Mucosa of gallbladder (tissue), 1 donor: Measurements from ENCODE around the gene BCL11A. TPM values are rescaled to one million over a fixed set of nuclear protein-coding genes. Genes with fewer than 3 reads are reported as not detected.

Experiments
- DNase-seq: peaks from one replicate; pipeline ENCODE4 v3.0.0-alpha.2; 2020; ENCODE audit warnings: low spot score
- total RNA-seq: library from RNA; stranded (reverse); gene quantifications from one replicate; pipeline ENCODE4 v1.2.1, GENCODE V29; 2021
- donor health status: DM: no; HTN: no; CAD: no.

Gene BCL11A
- total RNA-seq, 1 donor from 2014 or later = 21.3 TPM

GRCh38 chr2:60507211-60507965, 46.1 kb downstream of the BCL11A start:
- no peak for DNase-seq

GRCh38 chr2:60505880-60506260, 47.6 kb downstream of the BCL11A start:
- DNase-seq = no peak

- DNase-seq = no peak
Observed at GRCh38 chr2:60505240-60505879, 48.1 kb downstream of the BCL11A start.

- DNase-seq = no peak
Observed at GRCh38 chr2:60504049-60504448, 49.4 kb downstream of the BCL11A start.

- DNase-seq = no peak
Observed at GRCh38 chr2:60502144-60502543, 51.3 kb downstream of the BCL11A start.

- no peak for DNase-seq
Observed at GRCh38 chr2:60500861-60501260, 52.6 kb downstream of the BCL11A start.

GRCh38 chr2:60499651-60500265, 53.7 kb downstream of the BCL11A start:
- no peak for DNase-seq

- no peak for DNase-seq
Observed at GRCh38 chr2:60498816-60499429, 54.5 kb downstream of the BCL11A start.

- DNase-seq = no peak
Observed at GRCh38 chr2:60498127-60498815, 55.2 kb downstream of the BCL11A start.

- no peak for DNase-seq
Observed at GRCh38 chr2:60497500-60497899, 56.0 kb downstream of the BCL11A start.

- no peak for DNase-seq
Observed at GRCh38 chr2:60496956-60497355, 56.5 kb downstream of the BCL11A start.

- DNase-seq = no peak
Observed at GRCh38 chr2:60496475-60496874, 57.0 kb downstream of the BCL11A start.

GRCh38 chr2:60495041-60495625, 58.3 kb downstream of the BCL11A start:
- DNase-seq = peak; percentile 73

- no peak for DNase-seq
Observed at GRCh38 chr2:60493804-60494387, 59.6 kb downstream of the BCL11A start.

GRCh38 chr2:60492548-60492947, 60.9 kb downstream of the BCL11A start:
- DNase-seq = no peak

GRCh38 chr2:60490848-60491247, 62.6 kb downstream of the BCL11A start:
- DNase-seq = no peak

- DNase-seq = no peak
Observed at GRCh38 chr2:60490441-60490840, 63.0 kb downstream of the BCL11A start.

GRCh38 chr2:60489289-60489688, 64.2 kb downstream of the BCL11A start:
- no peak for DNase-seq

- no peak for DNase-seq
Observed at GRCh38 chr2:60488291-60488690, 65.2 kb downstream of the BCL11A start.

- DNase-seq = no peak
Observed at GRCh38 chr2:60487174-60487573, 66.3 kb downstream of the BCL11A start.

GRCh38 chr2:60486551-60486950, 66.9 kb downstream of the BCL11A start:
- DNase-seq = no peak
